H9 (cell line): ENCODE measurements around the gene C6orf136. TPM values are rescaled to one million over a fixed set of nuclear protein-coding genes. Genes with fewer than 3 reads are reported as not detected.

Experiments used
- DNase-seq: peaks from one replicate; pipeline ENCODE4 v3.0.0-alpha.2; 2017
- H2AFZ ChIP-seq: one replicate; pipeline ENCODE4 v1.6.1; 2013; ENCODE audit warnings: mild to moderate bottlenecking, low read length, control low read depth, moderate library complexity
- H2AK5ac ChIP-seq: 2 replicates; pipeline ENCODE4 v1.6.1; 2013; ENCODE audit warnings: low read length, control low read depth, mixed read lengths; ENCODE audit not compliant: insufficient read length
- H2BK120ac ChIP-seq: one replicate; pipeline ENCODE4 v1.6.1; 2013; ENCODE audit warnings: low read depth, mild to moderate bottlenecking, low read length, control low read depth, inconsistent platforms; ENCODE audit not compliant: poor library complexity, severe bottlenecking
- H2BK12ac ChIP-seq: 2 replicates; pipeline ENCODE4 v1.6.1; 2013; ENCODE audit warnings: low read length, control low read depth, mixed read lengths, low read depth; ENCODE audit not compliant: insufficient read length
- H2BK15ac ChIP-seq: 2 replicates; pipeline ENCODE4 v1.6.1; 2013; ENCODE audit warnings: low read depth, low read length, control low read depth
- H2BK20ac ChIP-seq: one replicate; pipeline ENCODE4 v1.6.1; 2013; ENCODE audit warnings: low read depth, mild to moderate bottlenecking, low read length, control low read depth, inconsistent platforms; ENCODE audit not compliant: poor library complexity, severe bottlenecking
- H2BK5ac ChIP-seq: 2 replicates; pipeline ENCODE4 v1.6.1; 2013; ENCODE audit warnings: low read length, control low read depth, mixed read lengths; ENCODE audit not compliant: insufficient read length
- H3K14ac ChIP-seq: 2 replicates; pipeline ENCODE4 v1.6.1; 2013; ENCODE audit warnings: low read length, control low read depth; ENCODE audit not compliant: insufficient read depth
- H3K18ac ChIP-seq: 2 replicates; pipeline ENCODE4 v1.6.1; 2013; ENCODE audit warnings: low read depth, mild to moderate bottlenecking, mixed read lengths, low read length, control low read depth; ENCODE audit not compliant: insufficient read length
- H3K23ac ChIP-seq: 2 replicates; pipeline ENCODE4 v1.6.1; 2013; ENCODE audit warnings: low read length, control low read depth, mixed read lengths, low read depth; ENCODE audit not compliant: insufficient read length
- H3K23me2 ChIP-seq: 2 replicates; pipeline ENCODE4 v1.6.1; 2013; ENCODE audit warnings: low read depth, mild to moderate bottlenecking, mixed read lengths, low read length, control low read depth; ENCODE audit not compliant: insufficient read length, poor library complexity, severe bottlenecking
- H3K27ac ChIP-seq: 2 replicates; pipeline ENCODE4 v1.5.1; 2013; ENCODE audit warnings: low read length, control low read depth, mixed read lengths, low read depth; ENCODE audit not compliant: insufficient read length
- H3K27me3 ChIP-seq: 2 replicates; pipeline ENCODE4 v1.6.1; 2013; ENCODE audit warnings: low read length, control low read depth, inconsistent platforms; ENCODE audit not compliant: insufficient read depth
- H3K4ac ChIP-seq: 2 replicates; pipeline ENCODE4 v1.6.1; 2013; ENCODE audit warnings: low read depth, mild to moderate bottlenecking, control low read depth, inconsistent platforms, low read length, moderate library complexity
- H3K4me1 ChIP-seq: 2 replicates; pipeline ENCODE4 v1.6.1; 2013; ENCODE audit warnings: low read length, control low read depth, inconsistent platforms; ENCODE audit not compliant: insufficient read depth
- H3K4me2 ChIP-seq: 2 replicates; pipeline ENCODE4 v1.6.1; 2013; ENCODE audit warnings: low read length, control low read depth, mixed read lengths; ENCODE audit not compliant: insufficient read length, insufficient read depth
- H3K56ac ChIP-seq: 2 replicates; pipeline ENCODE4 v1.6.1; 2013; ENCODE audit warnings: low read depth, mild to moderate bottlenecking, mixed read lengths, low read length, control low read depth; ENCODE audit not compliant: insufficient read length
- H3K79me1 ChIP-seq: 2 replicates; pipeline ENCODE4 v1.6.1; 2013; ENCODE audit warnings: low read depth, mild to moderate bottlenecking, moderate library complexity, low read length, control low read depth, inconsistent platforms; ENCODE audit not compliant: insufficient read depth, poor library complexity, severe bottlenecking
- H3K79me2 ChIP-seq: 2 replicates; pipeline ENCODE4 v1.6.1; 2013; ENCODE audit warnings: low read length, control low read depth, inconsistent platforms; ENCODE audit not compliant: insufficient read depth
- H3K9ac ChIP-seq: 2 replicates; pipeline ENCODE4 v1.6.1; 2013; ENCODE audit warnings: low read length, control low read depth, mixed read lengths; ENCODE audit not compliant: insufficient read length; ENCODE audit errors: extremely low read depth
- H3K9me3 ChIP-seq: one replicate; pipeline ENCODE4 v1.6.1; 2013; ENCODE audit warnings: low read depth, low read length, inconsistent platforms; ENCODE audit not compliant: control insufficient read depth
- H3T11ph ChIP-seq: one replicate; pipeline ENCODE4 v1.6.1; 2013; ENCODE audit warnings: mild to moderate bottlenecking, low read length, control low read depth, inconsistent platforms
- H4K20me1 ChIP-seq: one replicate; pipeline ENCODE4 v1.6.1; 2013; ENCODE audit not compliant: control insufficient read depth, insufficient read length, insufficient read depth
- H4K5ac ChIP-seq: 2 replicates; pipeline ENCODE4 v1.6.1; 2013; ENCODE audit warnings: low read depth, mild to moderate bottlenecking, mixed read lengths, low read length, control low read depth; ENCODE audit not compliant: insufficient read length
- H4K8ac ChIP-seq: replicated peaks from 2 replicates; pipeline ENCODE4 v1.6.1; 2013; ENCODE audit warnings: low read length, control low read depth, mixed read lengths, low read depth; ENCODE audit not compliant: insufficient read length
- H4K91ac ChIP-seq: 2 replicates; pipeline ENCODE4 v1.6.1; 2013; ENCODE audit warnings: low read depth, mild to moderate bottlenecking, moderate library complexity, mixed read lengths, low read length, control low read depth; ENCODE audit not compliant: insufficient read length
- H3K27ac Mint-ChIP-seq, 3 experiments: 2 replicates in 2 of 3; 3 replicates in 1 of 3; pipeline ENCODE4 v1.8.0; 2020 to 2021; ENCODE audit warnings: mixed read lengths in 3 of 3, mild to moderate bottlenecking in 1 of 3, moderate library complexity in 1 of 3
- H3K27me3 Mint-ChIP-seq: 2 replicates; pipeline ENCODE4 v1.8.0; 2021; ENCODE audit warnings: low read depth, mild to moderate bottlenecking, moderate library complexity, mixed read lengths
- H3K36me3 Mint-ChIP-seq, 3 experiments: 2 replicates in 2 of 3; 3 replicates in 1 of 3; pipeline ENCODE4 v1.8.0; 2020 to 2021; ENCODE audit warnings: low read depth in 3 of 3, mixed read lengths in 3 of 3; ENCODE audit not compliant: insufficient read depth in 1 of 3
- H3K4me1 Mint-ChIP-seq, 2 experiments: 2 replicates each; pipeline ENCODE4 v1.8.0; 2020; ENCODE audit warnings: mixed read lengths in 2 of 2
- H3K4me3 Mint-ChIP-seq, 2 experiments: 2 replicates in 1 of 2; 3 replicates in 1 of 2; pipeline ENCODE4 v1.8.0; 2020 to 2021; ENCODE audit warnings: mild to moderate bottlenecking in 2 of 2, mixed read lengths in 2 of 2, moderate library complexity in 1 of 2
- H3K9me3 Mint-ChIP-seq, 2 experiments: 2 replicates in 1 of 2; 3 replicates in 1 of 2; pipeline ENCODE4 v1.8.0; 2020; ENCODE audit warnings: mild to moderate bottlenecking in 2 of 2, mixed read lengths in 2 of 2, moderate library complexity in 1 of 2
- WGBS: extraction: QIAGEN DNeasy Blood & Tissue Kit; methylation state at CpG from one replicate; pipeline ENCODE4 v1.1.7; 2013; ENCODE audit warnings: missing lambda C conversion rate, low lambda C conversion rate, mixed read lengths; ENCODE audit not compliant: insufficient read length; ENCODE audit errors: extremely low coverage; 5-methylcytosine and 5-hydroxymethylcytosine counted together
- total RNA-seq: library from RNA; stranded (reverse); gene quantifications from 2 replicates; pipeline ENCODE4 v1.2.1, GENCODE V29; 2021
- TF ChIP-seq, protein P1 (sequence below): fragments of 200-600 bp; sonication (generic); conservative IDR thresholded peaks from 3 replicates; pipeline ENCODE4 v1.8.0; 2021; ENCODE audit warnings: antibody characterized with exemption, mild to moderate bottlenecking

C6orf136 gene
- total RNA-seq, 1 experiment from 2014 or later: 22.2 TPM

DNA sequence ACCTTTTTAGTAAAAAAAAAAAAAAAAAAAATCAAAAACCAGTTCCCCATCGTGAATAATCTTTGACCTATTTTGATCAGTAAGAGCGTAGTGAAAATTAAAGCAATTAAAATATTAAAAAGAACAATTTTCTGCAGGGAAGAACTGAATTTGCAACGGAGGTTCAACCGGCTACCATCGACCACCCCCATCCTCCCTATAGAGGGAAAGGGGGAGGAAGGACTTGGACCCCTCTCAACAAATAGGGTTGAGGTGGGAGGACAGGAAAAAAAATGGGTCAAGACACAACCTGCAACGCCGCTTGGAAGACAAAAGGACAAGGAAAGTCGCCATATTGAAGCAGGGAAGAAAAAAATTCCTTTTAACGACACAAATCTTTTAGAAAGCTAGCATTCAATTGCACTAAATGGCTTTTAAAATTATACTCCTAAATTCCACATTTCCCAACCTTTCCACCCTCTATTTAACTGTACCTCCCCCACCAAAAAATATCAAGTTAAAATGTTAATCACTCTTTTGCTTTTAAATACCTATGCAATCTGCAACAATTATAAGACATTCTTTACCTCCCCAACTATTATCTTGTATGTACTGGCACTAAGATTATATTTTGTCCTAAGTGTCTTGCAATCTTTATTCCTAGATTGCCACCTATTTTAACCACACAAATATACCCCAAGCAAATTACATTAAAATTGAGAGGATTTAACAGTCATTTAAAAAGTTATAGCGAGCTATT lies 31.5 kb upstream of the C6orf136 start:
- no peak overlapping the region for H2BK12ac ChIP-seq
- H2BK20ac ChIP-seq: no peak overlapping the region
- Mint-ChIP-seq H3K27ac (peak overlapping the region; percentile 99 to 100 (median 100)), H3K9me3 (peaks cover 8 to 12% of the 10 kb centered on the region in 2 experiments; a peak in 3 of 5 replicates), H3K4me1 (peaks cover 38 to 44% of the 10 kb centered on the region in 2 experiments), H3K27me3 (no peaks in the 10 kb centered on the region; the same call in 1 of the 2 replicates), H3K4me3 (peak overlapping the region; percentile 92 to 97), H3K36me3 (peaks cover 32 to 62% (median 46%) of the 10 kb centered on the region in 3 experiments)
- H3K79me1 ChIP-seq: peaks cover 4% of the 10 kb centered on the region
- peak overlapping the region; percentile 94 for H4K5ac ChIP-seq
- no peaks in the 10 kb centered on the region for H3K9me3 ChIP-seq
- H2BK5ac ChIP-seq: peak overlapping the region; percentile 64
- H3K23me2 ChIP-seq: peaks cover 21% of the 10 kb centered on the region
- no peak overlapping the region for H4K8ac ChIP-seq
- no peaks in the 10 kb centered on the region for H4K20me1 ChIP-seq
- H2BK15ac ChIP-seq: no peak overlapping the region
- H4K91ac ChIP-seq: no peak overlapping the region
- WGBS: no CpG with 5 or more reads among the region's 10 CpGs
- H3K56ac ChIP-seq: no peak overlapping the region
- peaks cover 2% of the 10 kb centered on the region; the same call in 1 of the 2 replicates for H3K79me2 ChIP-seq
- H3K9ac ChIP-seq: peak overlapping the region; percentile 99
- H2AK5ac ChIP-seq: no peak overlapping the region
- H3K18ac ChIP-seq: peak overlapping the region; percentile 78
- H3K27ac ChIP-seq: peak overlapping the region; percentile 90
- no peak overlapping the region for H3K23ac ChIP-seq
- no peak overlapping the region for H2AFZ ChIP-seq
- TF ChIP-seq, protein P1, sequence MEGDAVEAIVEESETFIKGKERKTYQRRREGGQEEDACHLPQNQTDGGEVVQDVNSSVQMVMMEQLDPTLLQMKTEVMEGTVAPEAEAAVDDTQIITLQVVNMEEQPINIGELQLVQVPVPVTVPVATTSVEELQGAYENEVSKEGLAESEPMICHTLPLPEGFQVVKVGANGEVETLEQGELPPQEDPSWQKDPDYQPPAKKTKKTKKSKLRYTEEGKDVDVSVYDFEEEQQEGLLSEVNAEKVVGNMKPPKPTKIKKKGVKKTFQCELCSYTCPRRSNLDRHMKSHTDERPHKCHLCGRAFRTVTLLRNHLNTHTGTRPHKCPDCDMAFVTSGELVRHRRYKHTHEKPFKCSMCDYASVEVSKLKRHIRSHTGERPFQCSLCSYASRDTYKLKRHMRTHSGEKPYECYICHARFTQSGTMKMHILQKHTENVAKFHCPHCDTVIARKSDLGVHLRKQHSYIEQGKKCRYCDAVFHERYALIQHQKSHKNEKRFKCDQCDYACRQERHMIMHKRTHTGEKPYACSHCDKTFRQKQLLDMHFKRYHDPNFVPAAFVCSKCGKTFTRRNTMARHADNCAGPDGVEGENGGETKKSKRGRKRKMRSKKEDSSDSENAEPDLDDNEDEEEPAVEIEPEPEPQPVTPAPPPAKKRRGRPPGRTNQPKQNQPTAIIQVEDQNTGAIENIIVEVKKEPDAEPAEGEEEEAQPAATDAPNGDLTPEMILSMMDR: no peak
- peak overlapping the region; percentile 68 for H3T11ph ChIP-seq
- peak overlapping the region; percentile 94; the same call in 1 of the 2 replicates for H3K14ac ChIP-seq
- no peak overlapping the region for H2BK120ac ChIP-seq
- no peak overlapping the region; the same call in 1 of the 2 replicates for H3K4ac ChIP-seq
- peak overlapping the region; percentile 89 for H3K4me2 ChIP-seq
- peak; percentile 75 for DNase-seq
- peaks cover 4% of the 10 kb centered on the region; the same call in 1 of the 2 replicates for H3K4me1 ChIP-seq
- H3K27me3 ChIP-seq: no peaks in the 10 kb centered on the region
